PC-9 (cell line): ENCODE results near the gene CDH22. TPM values are rescaled to one million over a fixed set of nuclear protein-coding genes. Genes with fewer than 3 reads are reported as not detected.

Experiments
- BruUV-seq: library from RNA; stranded (reverse); fragments of 400-500 nt; replicated peaks from 2 replicates; lab custom pipeline; 2021; lab: Mats Ljungman, UMichigan
- CTCF ChIA-PET: fragments of 300-600 bp; sonication (Branson Sonifier 250); formaldehyde crosslinking; loops from one replicate; lab custom pipeline; 2022; ENCODE audit warnings: antibody characterized with exemption; lab: Charles Lee
- POLR2A ChIA-PET: fragments of 300-600 bp; sonication (Branson Sonifier 250); formaldehyde crosslinking; loops from one replicate; lab custom pipeline; 2022; ENCODE audit warnings: antibody characterized with exemption; ENCODE audit not compliant: unreplicated experiment; lab: Charles Lee
- DNase-seq, 2 experiments: peaks; one replicate each; pipeline versions ENCODE4 v3.0.0 to v3.0.0-alpha.2; 2015 to 2022; ENCODE audit warnings: mixed read lengths in 1 of 2
- H2AFZ ChIP-seq: fragments of 200-600 bp; sonication (generic); 2 replicates; pipeline ENCODE4 v1.8.1; 2017; ENCODE audit warnings: antibody characterized with exemption
- H3F3A ChIP-seq: fragments of 200-600 bp; sonication (generic); 2 replicates; pipeline ENCODE4 v1.8.1; 2017; ENCODE audit warnings: antibody characterized with exemption, mild to moderate bottlenecking, low read depth; ENCODE audit not compliant: insufficient read depth
- H3K27ac ChIP-seq: fragments of 200-600 bp; sonication (generic); 2 replicates; pipeline ENCODE4 v1.6.1; 2016; ENCODE audit warnings: mixed run types
- H3K27me3 ChIP-seq: fragments of 200-600 bp; sonication (generic); 2 replicates; pipeline ENCODE4 v1.6.1; 2016; ENCODE audit warnings: low read depth, mixed run types; ENCODE audit not compliant: insufficient read depth
- H3K36me3 ChIP-seq: fragments of 200-600 bp; sonication (generic); 2 replicates; pipeline ENCODE4 v1.6.1; 2016; ENCODE audit warnings: low read depth, mixed run types
- H3K4me1 ChIP-seq: fragments of 200-600 bp; sonication (generic); replicated peaks from 2 replicates; pipeline ENCODE4 v1.6.1; 2016; ENCODE audit warnings: mixed run types; ENCODE audit not compliant: insufficient read depth
- H3K4me2 ChIP-seq: fragments of 200-600 bp; sonication (generic); 2 replicates; pipeline ENCODE4 v1.6.1; 2017; ENCODE audit warnings: mixed run types
- H3K4me3 ChIP-seq: fragments of 200-600 bp; sonication (generic); 2 replicates; pipeline ENCODE4 v1.6.1; 2016; ENCODE audit warnings: mixed run types
- H3K79me2 ChIP-seq: fragments of 200-600 bp; sonication (generic); 2 replicates; pipeline ENCODE4 v1.6.1; 2017; ENCODE audit warnings: low read depth, mixed run types
- H3K9me2 ChIP-seq: fragments of 200-600 bp; sonication (generic); 2 replicates; pipeline ENCODE4 v1.8.1; 2017; ENCODE audit warnings: mild to moderate bottlenecking; ENCODE audit not compliant: insufficient read depth
- H3K9me3 ChIP-seq: fragments of 200-600 bp; sonication (generic); 2 replicates; pipeline ENCODE4 v1.8.1; 2016; ENCODE audit warnings: low read depth; ENCODE audit not compliant: insufficient read depth
- H4K20me1 ChIP-seq: fragments of 200-600 bp; sonication (generic); 2 replicates; pipeline ENCODE4 v1.8.1; 2017; ENCODE audit not compliant: insufficient read depth
- CTCF ChIP-seq: fragments of 200-600 bp; sonication (generic); conservative IDR thresholded peaks from 2 replicates; pipeline ENCODE4 v1.6.1; 2017; ENCODE audit warnings: mixed run types, antibody characterized with exemption, mild to moderate bottlenecking, moderate library complexity
- EZH2 ChIP-seq: fragments of 200-600 bp; sonication (generic); IDR thresholded peaks from 2 replicates; pipeline ENCODE4 v1.8.0; 2017; ENCODE audit warnings: antibody characterized with exemption, low read depth
- intact Hi-C: fragments of 100-400 bp; cut with micrococcal nuclease; formaldehyde crosslinking; loops from one replicate; pipeline ENCODE4 v1.10.0; 2022; ENCODE audit not compliant: unreplicated experiment
- total RNA-seq: library from RNA; stranded (reverse); gene quantifications from 2 replicates; pipeline ENCODE4 v1.2.3, GENCODE V29; 2021

CDH22 gene
- total RNA-seq, 1 experiment from 2014 or later = not detected

- H4K20me1 ChIP-seq = no peaks in the 10 kb centered on the region
These were observed 162.6 kb downstream of the CDH22 start for GRCh38 chr20:46145713-46146112.

GRCh38 chr20:46144432-46145025 is 163.8 kb downstream of the CDH22 start:
- TF ChIP-seq CTCF (no peak), EZH2 (no peak)
- Histone ChIP-seq H3K4me3 (no peak overlapping the region), H3K4me2 (no peak overlapping the region), H3K9me2 (no peaks in the 10 kb centered on the region), H3K36me3 (no peaks in the 10 kb centered on the region), H3K27ac (no peak overlapping the region), H3K79me2 (no peaks in the 10 kb centered on the region), H3K4me1 (no peaks in the 10 kb centered on the region), H4K20me1 (no peaks in the 10 kb centered on the region), H3F3A (no peaks in the 10 kb centered on the region), H3K27me3 (peaks cover 100% of the 10 kb centered on the region), H3K9me3 (no peaks in the 10 kb centered on the region), H2AFZ (no peak overlapping the region)
- BruUV-seq = no TSS peak
- ChIA-PET CTCF (no interaction called here), POLR2A (no interaction called here)
- DNase-seq = no peak
- intact Hi-C loops = no loop called here

More at GRCh38 chr20:46145713-46146112, 162.6 kb downstream of the CDH22 start:
- Histone ChIP-seq H3K36me3 (no peaks in the 10 kb centered on the region), H3K4me1 (no peaks in the 10 kb centered on the region), H3K4me3 (no peak overlapping the region), H3K27ac (no peak overlapping the region), H3F3A (no peaks in the 10 kb centered on the region), H3K4me2 (no peak overlapping the region), H3K9me3 (no peaks in the 10 kb centered on the region), H3K79me2 (no peaks in the 10 kb centered on the region), H3K27me3 (peaks cover 100% of the 10 kb centered on the region), H2AFZ (no peak overlapping the region), H3K9me2 (no peaks in the 10 kb centered on the region)
- BruUV-seq = no TSS peak
- ChIA-PET CTCF (no interaction called here), POLR2A (no interaction called here)
- no peak for DNase-seq
- intact Hi-C loops = no loop called here
- no peak for TF ChIP-seq CTCF
- TF ChIP-seq EZH2 = no peak

GRCh38 chr20:46142124-46142523 is 166.2 kb downstream of the CDH22 start:
- H3K9me2 ChIP-seq = no peaks in the 10 kb centered on the region
- no TSS peak for BruUV-seq
- no peaks in the 10 kb centered on the region for H3K79me2 ChIP-seq
- no peaks in the 10 kb centered on the region for H3K36me3 ChIP-seq
- intact Hi-C loops = no loop called here
- H3F3A ChIP-seq = no peaks in the 10 kb centered on the region
- no peak for DNase-seq
- H3K4me1 ChIP-seq = no peaks in the 10 kb centered on the region
- no peaks in the 10 kb centered on the region for H3K9me3 ChIP-seq
- POLR2A ChIA-PET = no interaction called here
- H4K20me1 ChIP-seq = no peaks in the 10 kb centered on the region
- TF ChIP-seq CTCF (no peak), EZH2 (no peak)
- no peak overlapping the region for H2AFZ ChIP-seq
- no peak overlapping the region for H3K4me2 ChIP-seq
- H3K4me3 ChIP-seq = no peak overlapping the region
- no peak overlapping the region for H3K27ac ChIP-seq
- CTCF ChIA-PET = no interaction called here
- peaks cover 100% of the 10 kb centered on the region for H3K27me3 ChIP-seq
